ENCODE measurements around the gene ENOSF1.

Gene ENOSF1

DNA sequence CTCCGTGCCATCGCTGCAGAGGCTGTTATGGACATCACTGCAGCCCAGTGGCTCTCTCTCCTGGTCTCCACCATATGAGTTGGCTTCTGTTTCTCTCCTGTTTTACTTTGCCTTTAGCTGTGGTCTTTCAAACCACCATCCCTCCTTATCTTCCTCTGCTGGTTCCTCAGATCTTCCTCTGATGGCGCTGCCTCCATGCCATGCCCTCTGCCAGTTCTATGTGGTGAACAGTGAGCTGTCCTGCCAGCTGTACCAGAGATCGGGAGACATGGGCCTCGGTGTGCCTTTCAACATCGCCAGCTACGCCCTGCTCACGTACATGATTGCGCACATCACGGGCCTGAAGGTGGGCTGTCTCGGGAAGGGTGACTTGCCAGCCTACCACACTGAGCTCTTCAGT is 41.9 kb downstream of the ENOSF1 start:
- DNase-seq: no peak

- no peak for DNase-seq
Measured at GRCh38 chr18:669077-669476, 43.4 kb downstream of the ENOSF1 start.

DNA sequence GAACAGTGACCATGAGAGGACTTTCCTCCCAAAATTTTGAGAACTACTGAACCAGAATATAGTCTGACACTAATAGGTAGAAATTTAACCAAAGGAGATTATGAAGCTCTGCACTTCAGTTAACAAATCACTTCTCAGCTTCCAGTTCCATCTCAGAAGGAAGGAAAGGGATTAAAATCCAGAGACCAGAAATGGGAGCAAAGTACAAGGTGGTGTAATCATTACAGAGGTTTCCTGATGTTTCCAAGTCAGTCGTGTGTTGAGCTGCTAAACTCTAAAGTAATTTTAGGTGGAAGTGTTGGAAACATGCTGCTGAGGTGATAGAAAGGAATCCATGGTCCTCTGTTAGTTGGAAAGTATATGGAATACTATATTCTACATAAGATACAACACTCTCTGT is 44.2 kb downstream of the ENOSF1 start:
- DNase-seq: no peak

- no peak for DNase-seq
Measured at GRCh38 chr18:666628-667027, 45.8 kb downstream of the ENOSF1 start.

GRCh38 chr18:666177-666576 is 46.3 kb downstream of the ENOSF1 start:
- DNase-seq: no peak

DNA sequence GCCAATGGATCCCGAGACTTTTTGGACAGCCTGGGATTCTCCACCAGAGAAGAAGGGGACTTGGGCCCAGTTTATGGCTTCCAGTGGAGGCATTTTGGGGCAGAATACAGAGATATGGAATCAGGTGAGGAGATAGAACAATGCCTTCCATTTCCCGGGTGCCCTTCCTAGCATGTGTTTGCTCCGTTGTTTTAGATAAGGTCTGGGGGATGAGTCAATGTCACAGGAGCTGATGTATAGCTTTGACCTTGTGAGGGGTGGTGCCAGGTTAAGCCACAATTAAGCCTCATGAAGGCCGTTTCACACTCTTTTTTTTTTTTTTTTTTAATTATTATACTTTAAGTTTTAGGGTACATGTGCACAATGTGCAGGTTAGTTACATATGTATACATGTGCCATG is 50.2 kb downstream of the ENOSF1 start:
- no peak for DNase-seq

DNA sequence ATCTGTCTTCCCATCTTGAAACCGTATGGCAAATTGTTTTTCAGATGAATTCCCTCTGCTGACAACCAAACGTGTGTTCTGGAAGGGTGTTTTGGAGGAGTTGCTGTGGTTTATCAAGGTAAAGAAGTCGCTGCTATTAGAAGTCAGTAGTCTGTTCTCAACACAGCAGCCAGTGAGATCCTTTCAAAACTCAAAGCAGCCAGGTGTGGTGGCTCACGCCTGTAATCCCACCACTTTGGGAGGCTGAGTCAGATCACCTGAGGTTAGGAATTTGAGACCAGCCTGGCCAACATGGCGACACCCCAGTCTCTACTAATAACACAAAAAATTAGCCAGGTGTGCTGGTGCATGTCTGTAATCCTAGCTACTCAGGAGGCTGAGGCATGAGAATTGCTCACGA is 52.8 kb downstream of the ENOSF1 start:
- DNase-seq: no peak

- no peak for DNase-seq
Measured at GRCh38 chr18:658947-659533, 53.4 kb downstream of the ENOSF1 start.

DNA sequence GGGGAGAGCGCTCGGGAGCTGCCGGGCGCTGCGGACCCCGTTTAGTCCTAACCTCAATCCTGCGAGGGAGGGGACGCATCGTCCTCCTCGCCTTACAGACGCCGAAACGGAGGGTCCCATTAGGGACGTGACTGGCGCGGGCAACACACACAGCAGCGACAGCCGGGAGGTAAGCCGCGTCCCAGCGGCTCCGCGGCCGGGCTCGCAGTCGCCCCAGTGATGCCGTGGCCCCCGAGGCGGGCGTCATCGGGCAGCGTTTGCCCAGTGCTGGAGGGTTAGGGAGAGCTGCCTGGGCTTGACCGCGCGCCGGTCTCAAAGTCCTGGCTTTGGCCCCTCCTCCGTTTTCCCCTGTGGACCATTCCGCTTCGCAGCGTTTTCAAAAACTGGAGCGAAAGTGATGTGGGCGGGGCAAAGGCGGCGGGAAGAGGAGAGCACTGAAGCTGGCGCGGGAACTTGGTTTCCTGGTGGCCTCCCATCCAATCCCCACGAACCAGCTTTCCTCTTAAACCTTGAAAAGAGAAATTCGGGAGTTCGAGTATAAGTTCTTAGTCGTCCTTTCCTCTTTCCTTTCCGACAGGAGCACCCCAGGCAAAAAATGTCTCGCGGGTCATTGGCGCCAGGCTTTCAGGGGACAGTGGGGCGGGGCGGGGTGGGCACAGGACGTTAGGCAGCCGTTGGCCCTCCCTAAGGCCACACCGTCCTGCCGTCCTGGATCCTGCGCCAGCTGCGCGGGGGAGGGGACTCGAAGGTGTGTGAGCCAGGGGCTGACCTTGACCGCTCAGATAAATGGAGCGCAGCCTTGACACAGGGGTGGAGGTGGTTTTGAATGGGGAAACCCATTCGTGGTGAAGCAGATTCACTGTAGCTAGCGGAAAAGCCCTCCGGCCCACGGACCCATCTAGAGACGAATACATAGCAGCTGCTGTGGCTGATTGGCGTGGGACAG is 54.2 kb downstream of the ENOSF1 start:
- peak; percentile 44 for DNase-seq

DNA sequence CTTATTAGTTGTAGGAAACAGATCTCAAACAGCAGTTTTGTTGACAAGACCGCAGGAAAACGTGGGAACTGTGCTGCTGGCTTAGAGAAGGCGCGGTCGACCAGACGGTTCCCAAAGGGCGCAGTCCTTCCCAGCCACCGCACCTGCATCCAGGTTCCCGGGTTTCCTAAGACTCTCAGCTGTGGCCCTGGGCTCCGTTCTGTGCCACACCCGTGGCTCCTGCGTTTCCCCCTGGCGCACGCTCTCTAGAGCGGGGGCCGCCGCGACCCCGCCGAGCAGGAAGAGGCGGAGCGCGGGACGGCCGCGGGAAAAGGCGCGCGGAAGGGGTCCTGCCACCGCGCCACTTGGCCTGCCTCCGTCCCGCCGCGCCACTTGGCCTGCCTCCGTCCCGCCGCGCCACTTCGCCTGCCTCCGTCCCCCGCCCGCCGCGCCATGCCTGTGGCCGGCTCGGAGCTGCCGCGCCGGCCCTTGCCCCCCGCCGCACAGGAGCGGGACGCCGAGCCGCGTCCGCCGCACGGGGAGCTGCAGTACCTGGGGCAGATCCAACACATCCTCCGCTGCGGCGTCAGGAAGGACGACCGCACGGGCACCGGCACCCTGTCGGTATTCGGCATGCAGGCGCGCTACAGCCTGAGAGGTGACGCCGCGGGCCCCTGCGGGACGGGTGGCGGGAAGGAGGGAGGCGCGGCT is 55.0 kb downstream of the ENOSF1 start, which contains the start of gene TYMS:
TYMS (plus strand) TSS at position 343 of the 690 bp plus-strand sequence; CDS start at position 433, 90 bp downstream.
- DNase-seq: peak; percentile 42

- DNase-seq: no peak
Measured at GRCh38 chr18:655445-655844, 57.0 kb downstream of the ENOSF1 start.

- DNase-seq: no peak
Measured at GRCh38 chr18:654601-655000, 57.8 kb downstream of the ENOSF1 start.

GRCh38 chr18:653512-653911 is 58.9 kb downstream of the ENOSF1 start:
- DNase-seq: no peak

GRCh38 chr18:652131-652530 is 60.3 kb downstream of the ENOSF1 start:
- no peak for DNase-seq

DNA sequence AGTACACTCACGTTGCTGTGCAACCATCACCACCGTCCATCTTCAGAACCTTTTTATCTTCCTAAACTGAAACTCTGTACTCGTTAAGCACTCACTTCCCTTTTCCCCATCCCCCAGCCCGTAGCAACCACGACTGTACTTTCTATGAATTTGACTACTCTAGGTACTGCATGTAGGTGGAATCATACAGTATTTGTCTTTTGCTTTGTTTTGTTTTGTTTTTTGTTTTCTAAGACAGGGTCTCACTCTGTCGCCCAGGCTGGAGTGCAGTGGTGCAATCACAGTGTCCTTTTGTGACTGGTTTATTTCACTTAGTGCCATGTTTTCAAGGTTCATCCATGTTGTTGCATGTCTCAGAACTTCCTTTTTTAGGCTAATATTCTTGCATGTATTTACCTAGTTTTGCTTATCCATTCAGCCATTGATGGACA is 62.0 kb downstream of the ENOSF1 start:
- no peak for DNase-seq

- no peak for DNase-seq
Measured at GRCh38 chr18:649341-649740, 63.1 kb downstream of the ENOSF1 start.

DNA sequence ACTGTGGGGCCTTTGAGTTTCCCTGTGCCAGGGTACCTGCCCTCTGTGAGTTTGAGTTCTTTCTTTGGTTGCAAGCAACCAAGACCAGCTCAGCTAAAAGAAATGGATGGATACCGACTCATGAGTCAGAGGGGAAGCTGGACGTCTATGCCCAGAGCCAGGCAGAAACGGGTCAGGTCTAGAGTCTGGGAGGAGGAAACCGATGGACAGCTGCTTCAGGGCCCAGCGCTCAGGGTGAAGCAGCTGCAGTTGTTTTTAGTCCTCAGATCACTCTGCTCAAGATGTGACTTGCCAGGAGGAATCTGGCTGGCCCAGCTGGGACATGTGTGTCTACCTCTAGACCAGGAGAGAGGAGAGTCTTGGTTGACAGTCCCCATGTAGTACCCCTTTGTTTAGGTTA is 65.1 kb downstream of the ENOSF1 start:
- no peak for DNase-seq

DNA sequence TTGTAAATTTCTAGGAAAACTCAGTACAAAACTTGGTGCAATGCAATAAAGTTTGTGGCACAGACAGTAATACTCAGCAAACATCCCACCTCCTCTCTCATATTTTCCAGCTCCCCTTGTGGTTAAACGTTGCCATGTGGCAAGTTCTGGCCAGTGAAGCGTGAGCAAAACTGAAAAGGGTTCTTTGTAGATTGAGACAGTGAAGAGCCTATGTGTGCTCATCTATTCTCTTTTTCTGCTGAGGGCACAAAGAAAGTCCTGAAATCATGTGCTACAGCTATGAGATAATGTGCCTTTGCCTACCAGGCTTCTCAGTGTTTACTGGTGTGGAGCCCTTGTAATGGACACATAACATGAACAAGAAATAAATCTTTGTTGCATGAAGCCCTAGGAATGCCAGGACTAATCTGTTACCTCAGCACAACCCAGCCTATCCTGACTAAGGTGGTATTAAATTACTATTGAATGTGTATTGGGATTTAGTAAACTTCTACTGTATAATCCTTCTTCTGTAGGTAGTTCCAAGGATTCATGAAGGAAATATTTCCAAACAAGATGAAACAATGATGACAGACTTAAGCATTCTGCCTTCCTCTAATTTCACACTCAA is 67.9 kb downstream of the ENOSF1 start:
- no peak for DNase-seq

DNA sequence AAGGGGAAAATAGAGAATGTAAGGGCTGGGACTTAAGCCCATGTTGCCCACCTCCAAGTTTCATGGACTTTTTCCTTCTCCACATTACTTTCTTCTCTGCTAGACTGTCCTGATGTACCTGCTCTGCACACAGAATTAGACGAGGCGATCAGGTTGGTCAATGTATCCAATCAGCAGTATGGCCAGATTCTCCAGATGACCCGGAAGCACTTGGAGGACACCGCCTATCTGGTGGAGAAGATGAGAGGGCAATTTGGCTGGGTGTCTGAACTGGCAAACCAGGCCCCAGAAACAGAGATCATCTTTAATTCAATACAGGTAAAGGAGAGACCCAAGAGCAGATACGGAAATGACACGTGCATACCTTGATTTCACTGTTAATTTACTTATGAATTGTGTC is 71.2 kb downstream of the ENOSF1 start:
- no peak for DNase-seq

GRCh38 chr18:635171-635570 is 77.3 kb downstream of the ENOSF1 start:
- DNase-seq: no peak

GRCh38 chr18:634551-635045 is 77.8 kb downstream of the ENOSF1 start:
- no peak for DNase-seq

DNA sequence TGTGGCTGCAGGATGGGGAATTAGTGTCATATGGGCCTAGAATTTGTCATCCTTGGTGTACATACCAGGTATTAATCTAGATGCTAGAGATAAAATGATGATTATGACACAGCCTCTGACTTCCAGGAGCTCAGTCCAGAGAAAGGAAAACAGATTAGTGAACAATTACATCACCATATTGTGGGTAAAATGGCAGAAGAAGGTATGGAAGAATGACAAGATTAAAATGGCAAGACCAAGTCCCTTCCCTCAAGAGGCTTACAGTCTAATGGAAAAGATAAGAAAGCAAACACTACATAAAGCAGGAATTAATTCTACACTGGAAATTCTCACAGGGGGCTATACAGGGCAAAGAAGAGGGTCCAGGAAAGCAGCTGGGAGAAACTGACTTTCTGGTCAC is 80.9 kb downstream of the ENOSF1 start:
- DNase-seq: no peak

Data from activated naive CD4-positive, alpha-beta T cell treated with anti-CD3 and anti-CD28 coated beads, Interleukin-2, amount 50 U/mL, for 16 hours (primary cell).